HepG2 (cell line): ENCODE results near the gene ITIH2. TPM values are rescaled to one million over a fixed set of nuclear protein-coding genes. Genes with fewer than 3 reads are reported as not detected.

Experiments
- ASH2L ChIP-seq: fragments of 300-600, 200-600 bp; sonication (generic); IDR thresholded peaks from 2 replicates; pipeline ENCODE4 v1.7.0; 2017; ENCODE audit warnings: low read depth, mild to moderate bottlenecking, moderate library complexity, mixed read lengths, low read length; ENCODE audit not compliant: insufficient read length
- DMAP1 ChIP-seq: IDR thresholded peaks from 2 replicates; pipeline ENCODE4 v1.6.1; 2016
- GZF1 ChIP-seq: sonication (generic); formaldehyde crosslinking; IDR thresholded peaks from 2 replicates; pipeline ENCODE4 v1.5.1; 2020; ENCODE audit warnings: mild to moderate bottlenecking, missing genetic modification reagents
- HNRNPH1 ChIP-seq: fragments of 200-400 bp; formaldehyde crosslinking; optimal IDR thresholded peaks from 2 replicates; pipeline ENCODE3; 2017; ENCODE audit warnings: mild to moderate bottlenecking, low read depth, low read length
- IKZF4 ChIP-seq: sonication (generic); formaldehyde crosslinking; IDR thresholded peaks from 2 replicates; pipeline ENCODE4 v1.5.1; 2020; ENCODE audit warnings: borderline replicate concordance, mild to moderate bottlenecking, low read depth, missing genetic modification reagents; ENCODE audit errors: not compliant biosample characterization
- ISL2 ChIP-seq: sonication (generic); formaldehyde crosslinking; IDR thresholded peaks from 2 replicates; pipeline ENCODE4 v1.5.0; 2020; ENCODE audit warnings: missing genetic modification reagents
- KAT8 ChIP-seq: IDR thresholded peaks from 2 replicates; pipeline ENCODE4 v1.6.1; 2016; ENCODE audit warnings: missing genetic modification reagents, missing compliant biosample characterization
- KLF9 ChIP-seq: IDR thresholded peaks from 2 replicates; pipeline ENCODE4 v1.6.1; 2016; ENCODE audit warnings: low read depth
- MYC ChIP-seq: sonication (generic); formaldehyde crosslinking; IDR thresholded peaks from 2 replicates; pipeline ENCODE4 v1.9.0; 2021; ENCODE audit warnings: missing genetic modification reagents, borderline replicate concordance
- NCOA2 ChIP-seq: sonication (generic); formaldehyde crosslinking; IDR thresholded peaks from 2 replicates; pipeline ENCODE4 v1.8.0; 2022; ENCODE audit warnings: inconsistent platforms
- NFIB ChIP-seq: sonication (generic); formaldehyde crosslinking; IDR thresholded peaks from 2 replicates; pipeline ENCODE4 v1.9.0; 2021; ENCODE audit warnings: missing genetic modification reagents, mild to moderate bottlenecking, borderline replicate concordance
- NFKBIZ ChIP-seq: IDR thresholded peaks from 2 replicates; pipeline ENCODE4 v1.6.1; 2018; ENCODE audit warnings: missing genetic modification reagents, missing compliant biosample characterization
- NR1H2 ChIP-seq: sonication (generic); formaldehyde crosslinking; IDR thresholded peaks from 2 replicates; pipeline ENCODE4 v1.8.1; 2022; ENCODE audit warnings: low read depth, missing genetic modification reagents, borderline replicate concordance
- PBX2 ChIP-seq: IDR thresholded peaks from 2 replicates; pipeline ENCODE4 v1.6.1; 2016; ENCODE audit warnings: control low read depth
- PREB ChIP-seq: sonication (generic); formaldehyde crosslinking; IDR thresholded peaks from 2 replicates; pipeline ENCODE4 v1.4.0; 2020; ENCODE audit warnings: missing genetic modification reagents
- SIN3A ChIP-seq: IDR thresholded peaks from 2 replicates; pipeline ENCODE4 v1.6.1; 2011; ENCODE audit warnings: low read depth, mild to moderate bottlenecking, control low read depth, low read length, borderline replicate concordance
- SRF ChIP-seq: IDR thresholded peaks from 2 replicates; pipeline ENCODE4 v1.6.1; 2011; ENCODE audit warnings: mild to moderate bottlenecking, low read depth, low read length, moderate library complexity
- ZFAT ChIP-seq: sonication (generic); formaldehyde crosslinking; conservative IDR thresholded peaks from 2 replicates; pipeline ENCODE4 v1.8.1; 2023; ENCODE audit warnings: missing genetic modification reagents, inconsistent platforms
- ZNF20 ChIP-seq: sonication (generic); formaldehyde crosslinking; IDR thresholded peaks from 2 replicates; pipeline ENCODE4 v1.4.0; 2020; ENCODE audit warnings: mild to moderate bottlenecking, moderate library complexity, missing genetic modification reagents
- ZNF335 ChIP-seq: sonication (generic); formaldehyde crosslinking; IDR thresholded peaks from 2 replicates; pipeline ENCODE4 v1.4.0; 2020; ENCODE audit warnings: missing genetic modification reagents
- ZNF431 ChIP-seq: sonication (generic); formaldehyde crosslinking; IDR thresholded peaks from 2 replicates; pipeline ENCODE4 v1.9.0; 2022; ENCODE audit warnings: missing genetic modification reagents, low read depth, mild to moderate bottlenecking, borderline replicate concordance
- ZNF432 ChIP-seq: sonication (generic); formaldehyde crosslinking; IDR thresholded peaks from 2 replicates; pipeline ENCODE4 v1.5.0; 2020; ENCODE audit warnings: missing genetic modification reagents, mild to moderate bottlenecking, borderline replicate concordance
- ZNF558 ChIP-seq: sonication (generic); formaldehyde crosslinking; IDR thresholded peaks from 2 replicates; pipeline ENCODE4 v1.9.0; 2022; ENCODE audit warnings: mild to moderate bottlenecking, missing genetic modification reagents, borderline replicate concordance
- polyA plus RNA-seq, 8 experiments: library from polyadenylated mRNA; depleted of rRNA in 3 of 8; stranded (reverse) in 7 of 8; unstranded in 1 of 8; fragments of >200 nt; fragmentation: Illumina TruSeq in 4 of 8; extraction: Trizol in 4 of 8; gene quantifications; 2 replicates each; pipeline versions ENCODE4 v1.2.1 to v1.2.3, GENCODE V29; 2011 to 2016; ENCODE audit warnings: low read depth in 4 of 8, missing spikeins in 1 of 8, mixed read lengths in 1 of 8; ENCODE audit not compliant: insufficient read depth in 1 of 8
- total RNA-seq, 5 experiments: library from RNA; depleted of rRNA; stranded (reverse); fragments of >200 nt; fragmentation: Illumina TruSeq; extraction: Trizol; gene quantifications; 2 replicates each; pipeline ENCODE4 v1.2.3, GENCODE V29; 2016; ENCODE audit warnings: low read depth in 1 of 5
- TF ChIP-seq, protein P1 (sequence below): sonication (generic); formaldehyde crosslinking; IDR thresholded peaks from 2 replicates; pipeline ENCODE4 v1.8.1; 2022; ENCODE audit warnings: mild to moderate bottlenecking, missing genetic modification reagents
- TF ChIP-seq, protein P2 (sequence below): sonication (generic); formaldehyde crosslinking; IDR thresholded peaks from 2 replicates; pipeline ENCODE4 v1.4.0; 2020; ENCODE audit warnings: missing genetic modification reagents

Gene ITIH2
- total and polyA plus RNA-seq, 2 of the 13 experiments (the other 11 are each of a cell fraction or from before 2014, with no cell fraction given), result 1,197 to 1,427 TPM

GRCh38 chr10:7700577-7701125 lies 2.5 kb upstream of the ITIH2 start (continued):
- no peak for TF ChIP-seq PBX2 (CRISPR knock-in tag)
- TF ChIP-seq, protein P1, sequence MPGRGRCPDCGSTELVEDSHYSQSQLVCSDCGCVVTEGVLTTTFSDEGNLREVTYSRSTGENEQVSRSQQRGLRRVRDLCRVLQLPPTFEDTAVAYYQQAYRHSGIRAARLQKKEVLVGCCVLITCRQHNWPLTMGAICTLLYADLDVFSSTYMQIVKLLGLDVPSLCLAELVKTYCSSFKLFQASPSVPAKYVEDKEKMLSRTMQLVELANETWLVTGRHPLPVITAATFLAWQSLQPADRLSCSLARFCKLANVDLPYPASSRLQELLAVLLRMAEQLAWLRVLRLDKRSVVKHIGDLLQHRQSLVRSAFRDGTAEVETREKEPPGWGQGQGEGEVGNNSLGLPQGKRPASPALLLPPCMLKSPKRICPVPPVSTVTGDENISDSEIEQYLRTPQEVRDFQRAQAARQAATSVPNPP (CRISPR knock-in tag), result no peak
- no peak for TF ChIP-seq PREB (CRISPR knock-in tag)
- no peak for TF ChIP-seq ZNF432 (CRISPR knock-in tag)
- peak; percentile 99 for TF ChIP-seq NCOA2 (CRISPR knock-in tag)
- peak; percentile 66; the same call in 1 of the 2 replicates for TF ChIP-seq KAT8 (CRISPR knock-in tag)
- TF ChIP-seq, protein P2, sequence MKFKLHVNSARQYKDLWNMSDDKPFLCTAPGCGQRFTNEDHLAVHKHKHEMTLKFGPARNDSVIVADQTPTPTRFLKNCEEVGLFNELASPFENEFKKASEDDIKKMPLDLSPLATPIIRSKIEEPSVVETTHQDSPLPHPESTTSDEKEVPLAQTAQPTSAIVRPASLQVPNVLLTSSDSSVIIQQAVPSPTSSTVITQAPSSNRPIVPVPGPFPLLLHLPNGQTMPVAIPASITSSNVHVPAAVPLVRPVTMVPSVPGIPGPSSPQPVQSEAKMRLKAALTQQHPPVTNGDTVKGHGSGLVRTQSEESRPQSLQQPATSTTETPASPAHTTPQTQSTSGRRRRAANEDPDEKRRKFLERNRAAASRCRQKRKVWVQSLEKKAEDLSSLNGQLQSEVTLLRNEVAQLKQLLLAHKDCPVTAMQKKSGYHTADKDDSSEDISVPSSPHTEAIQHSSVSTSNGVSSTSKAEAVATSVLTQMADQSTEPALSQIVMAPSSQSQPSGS (CRISPR knock-in tag), result peak; percentile 93
- TF ChIP-seq IKZF4 (CRISPR knock-in tag), result no peak
- no peak for TF ChIP-seq ZNF20 (CRISPR knock-in tag)
- TF ChIP-seq ZNF558 (CRISPR knock-in tag), result no peak
- TF ChIP-seq MYC (CRISPR knock-in tag), result no peak
- no peak; the same call in 1 of the 2 replicates for TF ChIP-seq SRF
- TF ChIP-seq DMAP1 (CRISPR knock-in tag), result peak; percentile 65; the same call in 1 of the 2 replicates
- peak; percentile 68 for TF ChIP-seq ASH2L
- TF ChIP-seq ISL2 (CRISPR knock-in tag), result peak; percentile 95
- no peak for TF ChIP-seq NR1H2
- peak; percentile 50; the same call in 1 of the 2 replicates for TF ChIP-seq ZNF335 (CRISPR knock-in tag)
- peak; percentile 64 for TF ChIP-seq NFKBIZ (CRISPR knock-in tag)
- TF ChIP-seq GZF1 (CRISPR knock-in tag), result no peak
- TF ChIP-seq KLF9 (CRISPR knock-in tag), result no peak; the same call in 1 of the 2 replicates
- TF ChIP-seq SIN3A, result 0 out of 2 replicates have a peak, but pooled peaks have one; percentile 31
- TF ChIP-seq HNRNPH1, result no peak
- no peak for TF ChIP-seq ZNF431 (CRISPR knock-in tag)
- no peak for TF ChIP-seq ZFAT (CRISPR knock-in tag)
- no peak for TF ChIP-seq NFIB (CRISPR knock-in tag)
